IMR-90 (cell line): Measurements from ENCODE around the gene FOXC1. TPM values are rescaled to one million over a fixed set of nuclear protein-coding genes. Genes with fewer than 3 reads are reported as not detected.
A peak's percentile ranks its signal among the peaks of the same experiment; 100 is the strongest.

Experiments used
- ATAC-seq: fragments of 200-7000 bp; cut with Tn5 transposase; 2 replicates; pipeline ENCODE4 v1.9.1; 2020; ENCODE audit warnings: low read depth, mild to moderate bottlenecking, moderate library complexity
- BruUV-seq: library from RNA; stranded (reverse); fragments of 400-500 nt; replicated peaks from 2 replicates; lab custom pipeline; 2021; lab: Mats Ljungman, UMichigan
- CTCF ChIA-PET: fragments of 300-600 bp; formaldehyde crosslinking; extraction: SDS; loops from one replicate; lab custom pipeline; 2021; ENCODE audit warnings: antibody characterized with exemption; lab: Yijun Ruan, JAX
- POLR2A ChIA-PET: fragments of 300-600 bp; sonication (Branson Sonifier 250); formaldehyde crosslinking; loops from one replicate; lab custom pipeline; 2022; ENCODE audit warnings: antibody characterized with exemption; ENCODE audit not compliant: unreplicated experiment; lab: Charles Lee
- DNase-seq: peaks from one replicate; pipeline ENCODE4 v3.0.0; 2013
- H2AFZ ChIP-seq: replicated peaks from 2 replicates; pipeline ENCODE3; 2013; ENCODE audit warnings: low read length, mild to moderate bottlenecking; ENCODE audit not compliant: poor library complexity
- H2AK5ac ChIP-seq: 2 replicates; pipeline ENCODE4 v1.6.1; 2013; ENCODE audit warnings: low read depth, low read length, inconsistent platforms
- H2AK9ac ChIP-seq: replicated peaks from 2 replicates; pipeline ENCODE3; 2013; ENCODE audit warnings: mild to moderate bottlenecking, low read depth, low read length, moderate library complexity; ENCODE audit not compliant: poor library complexity
- H2BK120ac ChIP-seq: 2 replicates; pipeline ENCODE4 v1.6.1; 2013; ENCODE audit warnings: low read depth, low read length, inconsistent platforms
- H2BK15ac ChIP-seq: 3 replicates; pipeline ENCODE4 v1.6.1; 2013; ENCODE audit warnings: low read depth, low read length, inconsistent platforms
- H2BK20ac ChIP-seq: 2 replicates; pipeline ENCODE4 v1.6.1; 2013; ENCODE audit warnings: low read depth, mild to moderate bottlenecking, inconsistent platforms, low read length, moderate library complexity
- H2BK5ac ChIP-seq: 2 replicates; pipeline ENCODE4 v1.6.1; 2013; ENCODE audit warnings: mild to moderate bottlenecking, low read depth, low read length, inconsistent platforms; ENCODE audit not compliant: poor library complexity, severe bottlenecking
- H3K14ac ChIP-seq: replicated peaks from 2 replicates; pipeline ENCODE4 v1.6.1; 2013; ENCODE audit warnings: low read depth, low read length, inconsistent platforms
- H3K18ac ChIP-seq: 2 replicates; pipeline ENCODE4 v1.6.1; 2013; ENCODE audit warnings: low read depth, low read length, control low read depth
- H3K23ac ChIP-seq: 2 replicates; pipeline ENCODE4 v1.6.1; 2013; ENCODE audit warnings: low read depth, low read length, inconsistent platforms
- H3K27ac ChIP-seq: 2 replicates; pipeline ENCODE4 v1.5.1; 2013; ENCODE audit warnings: mild to moderate bottlenecking, control low read depth, low read length; ENCODE audit not compliant: insufficient read depth
- H3K27me3 ChIP-seq: 2 replicates; pipeline ENCODE4 v1.6.1; 2013; ENCODE audit warnings: low read length; ENCODE audit not compliant: control insufficient read depth, insufficient read depth
- H3K36me3 ChIP-seq: 2 replicates; pipeline ENCODE4 v1.6.1; 2013; ENCODE audit warnings: low read length, mixed read lengths; ENCODE audit not compliant: control insufficient read depth, insufficient read depth
- H3K4ac ChIP-seq: 2 replicates; pipeline ENCODE4 v1.6.1; 2013; ENCODE audit warnings: low read depth, low read length, inconsistent platforms
- H3K4me1 ChIP-seq: 2 replicates; pipeline ENCODE4 v1.6.1; 2013; ENCODE audit warnings: low read length, mixed read lengths; ENCODE audit not compliant: control insufficient read depth, insufficient read depth
- H3K4me2 ChIP-seq: 2 replicates; pipeline ENCODE4 v1.6.1; 2013; ENCODE audit warnings: low read depth, mild to moderate bottlenecking, control low read depth, low read length, moderate library complexity
- H3K4me3 ChIP-seq: 2 replicates; pipeline ENCODE4 v1.5.1; 2013; ENCODE audit warnings: low read depth, mild to moderate bottlenecking, control low read depth, low read length, moderate library complexity; ENCODE audit not compliant: insufficient read depth
- H3K56ac ChIP-seq: 2 replicates; pipeline ENCODE4 v1.6.1; 2013; ENCODE audit warnings: low read length, inconsistent platforms; ENCODE audit not compliant: insufficient read depth; ENCODE audit errors: extremely low read depth
- H3K79me1 ChIP-seq, 2 experiments: 2 replicates each; pipeline ENCODE4 v1.6.1; 2013; ENCODE audit warnings: low read length in 2 of 2, inconsistent platforms in 1 of 2, low read depth in 1 of 2
- H3K9ac ChIP-seq: 2 replicates; pipeline ENCODE4 v1.6.1; 2013; ENCODE audit warnings: low read depth, low read length, control low read depth
- H3K9me1 ChIP-seq: 2 replicates; pipeline ENCODE4 v1.6.1; 2013; ENCODE audit warnings: low read length, inconsistent platforms; ENCODE audit not compliant: insufficient read depth
- H3K9me3 ChIP-seq: 2 replicates; pipeline ENCODE4 v1.6.1; 2013; ENCODE audit warnings: low read length; ENCODE audit not compliant: control insufficient read depth, insufficient read depth
- H4K20me1 ChIP-seq: 2 replicates; pipeline ENCODE4 v1.6.1; 2013; ENCODE audit warnings: low read length, inconsistent platforms; ENCODE audit not compliant: insufficient read depth
- H4K5ac ChIP-seq: 2 replicates; pipeline ENCODE4 v1.6.1; 2013; ENCODE audit warnings: mild to moderate bottlenecking, low read depth, low read length, control low read depth
- H4K8ac ChIP-seq, 2 experiments: 2 replicates each; pipeline ENCODE4 v1.6.1; 2013; ENCODE audit warnings: low read depth in 2 of 2, low read length in 2 of 2, control low read depth in 1 of 2, inconsistent platforms in 1 of 2
- H4K91ac ChIP-seq: 2 replicates; pipeline ENCODE4 v1.6.1; 2013; ENCODE audit warnings: low read depth, low read length, inconsistent platforms; ENCODE audit not compliant: insufficient read depth
- BHLHE40 ChIP-seq: fragments of 150-350 bp; IDR thresholded peaks from 2 replicates; pipeline ENCODE4 v1.6.1; 2016; ENCODE audit warnings: mild to moderate bottlenecking, low read depth, low read length
- CHD1 ChIP-seq: IDR thresholded peaks from 2 replicates; pipeline ENCODE4 v1.6.1; 2012; ENCODE audit warnings: low read depth, low read length, improper control_type of control experiment
- FOS ChIP-seq: fragments of 150-350 bp; IDR thresholded peaks from 2 replicates; pipeline ENCODE4 v1.6.1; 2016; ENCODE audit warnings: low read depth, low read length
- MAFK ChIP-seq: IDR thresholded peaks from 2 replicates; pipeline ENCODE4 v1.6.1; 2012; ENCODE audit warnings: low read depth, low read length, improper control_type of control experiment
- MXI1 ChIP-seq: IDR thresholded peaks from 2 replicates; pipeline ENCODE4 v1.6.1; 2012; ENCODE audit warnings: low read depth, mild to moderate bottlenecking, low read length, moderate library complexity, borderline replicate concordance
- RAD21 ChIP-seq: IDR thresholded peaks from 2 replicates; pipeline ENCODE4 v1.6.1; 2012; ENCODE audit warnings: low read length, improper control_type of control experiment
- RCOR1 ChIP-seq: IDR thresholded peaks from 2 replicates; pipeline ENCODE4 v1.6.1; 2012; ENCODE audit warnings: mild to moderate bottlenecking, low read length, improper control_type of control experiment; ENCODE audit not compliant: insufficient replicate concordance
- RFX5 ChIP-seq: IDR thresholded peaks from 2 replicates; pipeline ENCODE4 v1.8.0; 2012; ENCODE audit warnings: low read depth, mild to moderate bottlenecking, low read length, moderate library complexity
- SMC3 ChIP-seq: fragments of 150-350 bp; IDR thresholded peaks from 2 replicates; pipeline ENCODE4 v1.6.1; 2016; ENCODE audit warnings: low read depth, mild to moderate bottlenecking, antibody characterized with exemption, low read length, moderate library complexity
- WGBS, 2 experiments: methylation state at CpG; one replicate each; pipeline versions ENCODE4 v1.1.5 to v1.1.7; 2013; ENCODE audit warnings: missing lambda C conversion rate in 2 of 2; ENCODE audit not compliant: insufficient read length in 1 of 2; ENCODE audit errors: extremely low coverage in 2 of 2; 5-methylcytosine and 5-hydroxymethylcytosine counted together
- dilution Hi-C: fragments of 300-500 bp; cut with HindIII; formaldehyde crosslinking; loops from one replicate; pipeline ENCODE4 v1.14.3; 2018; ENCODE audit warnings: low sequenced_read_pairs; ENCODE audit not compliant: unreplicated experiment
- in situ Hi-C: fragments of 300-500 bp; cut with MboI; formaldehyde crosslinking; loops from 3 replicates; pipeline ENCODE4 v1.14.3; 2019; ENCODE audit warnings: low sequenced_read_pairs, inconsistent platforms, mixed read lengths
- intact Hi-C: fragments of 100-400 bp; cut with micrococcal nuclease; formaldehyde crosslinking; loops from 2 replicates; pipeline ENCODE4 v1.10.0; 2022
- polyA plus RNA-seq, 3 experiments: library from polyadenylated mRNA; depleted of rRNA; stranded (reverse); fragments of >200 nt; gene quantifications; 2 replicates each; pipeline ENCODE4 v1.2.3, GENCODE V29; 2012; ENCODE audit warnings: low replicate concordance in 1 of 3
- total RNA-seq: library from RNA; depleted of rRNA; stranded (reverse); fragments of >200 nt; gene quantifications from 2 replicates; pipeline ENCODE4 v1.2.3, GENCODE V29; 2012
- TF ChIP-seq, protein P1 (sequence below): fragments of 150-350 bp; IDR thresholded peaks from 2 replicates; pipeline ENCODE4 v1.6.1; 2017; ENCODE audit warnings: mild to moderate bottlenecking, antibody characterized with exemption, low read length, low read depth
- TF ChIP-seq, protein P2 (sequence below): fragments of 150-350 bp; IDR thresholded peaks from 2 replicates; pipeline ENCODE4 v1.6.1; 2016; ENCODE audit warnings: low read depth, mild to moderate bottlenecking, low read length, moderate library complexity, borderline replicate concordance
- TF ChIP-seq, protein P3 (sequence below): conservative IDR thresholded peaks from 2 replicates; pipeline ENCODE4 v1.5.1; 2012; ENCODE audit warnings: mild to moderate bottlenecking, low read depth, low read length, improper control_type of control experiment

FOXC1 gene
- total and polyA plus RNA-seq, 2 of the 4 experiments (the other 2 are of a cell fraction) = 1.3 to 4.0 TPM

DNA sequence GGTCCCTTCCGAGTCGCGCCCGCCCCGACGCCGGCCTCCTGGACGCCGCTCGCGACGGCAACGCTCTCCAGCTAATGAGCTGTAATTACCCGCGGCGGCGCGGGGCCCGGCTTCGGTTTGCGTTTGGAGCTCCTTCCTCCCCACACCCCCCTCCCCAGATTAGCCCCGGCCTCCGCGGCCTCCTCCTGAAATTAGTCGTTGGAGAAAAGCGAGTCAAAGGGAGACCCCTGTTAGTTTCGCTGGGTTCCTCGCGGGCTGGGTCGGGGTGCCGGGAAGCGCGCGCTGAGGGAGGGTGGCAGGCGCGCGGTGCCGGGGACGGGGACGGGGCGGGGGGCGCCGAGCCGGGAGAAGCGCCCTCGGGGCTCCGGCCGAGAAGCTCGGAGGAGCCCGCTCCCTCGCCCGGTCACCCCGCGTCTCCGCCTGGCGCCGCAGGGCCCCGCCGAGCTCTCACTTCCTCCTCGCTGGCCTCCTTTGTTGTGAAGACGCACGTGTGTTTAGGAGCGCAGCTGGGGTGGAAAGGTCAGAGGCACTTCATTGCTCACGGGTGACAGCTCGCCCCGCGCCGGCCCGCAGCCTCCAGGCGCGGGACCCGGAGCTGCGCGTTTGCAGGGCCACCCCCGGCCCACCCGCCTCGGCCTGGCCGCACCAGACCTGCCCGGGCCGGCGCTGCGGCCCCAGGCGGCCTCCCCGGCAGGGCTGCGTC lies 4.9 kb downstream of the FOXC1 start:
- H4K91ac ChIP-seq = no peak overlapping the region
- H3K36me3 ChIP-seq = peaks cover 15% of the 10 kb centered on the region
- dilution Hi-C loops (no loop called here), intact Hi-C loops (loop anchor here (5.0 to 10.0 kb wide), 5 partner anchors 153 to 420 kb away; no protein-coding TSS in a partner anchor), in situ Hi-C loops (no loop called here)
- CTCF ChIA-PET = interaction anchor here (1.3 kb wide), 1 partner anchor 10 kb away, joined by 4 read pairs; no protein-coding TSS in a partner anchor
- WGBS, 2 experiments = 45% methylated on average over 34 of the region's 85 CpGs; no CpG with 5 or more reads in 1 of the 2 experiments
- H3K27ac ChIP-seq = no peak overlapping the region; the same call in 1 of the 2 replicates
- no peak overlapping the region for H2BK20ac ChIP-seq
- DNase-seq (no peak), ATAC-seq (no peak)
- peaks cover 10 to 24% of the 10 kb centered on the region in 2 experiments for H3K79me1 ChIP-seq
- no peak overlapping the region; the same call in 1 of the 2 replicates for H4K5ac ChIP-seq
- H4K8ac ChIP-seq = no peak overlapping the region
- H3K23ac ChIP-seq = no peak overlapping the region
- no peak overlapping the region for H3K4me2 ChIP-seq
- POLR2A ChIA-PET = no interaction called here
- no peaks in the 10 kb centered on the region for H3K9me1 ChIP-seq
- no peak overlapping the region for H2AK9ac ChIP-seq
- no peak for TF ChIP-seq RAD21
- TF ChIP-seq, protein P1, sequence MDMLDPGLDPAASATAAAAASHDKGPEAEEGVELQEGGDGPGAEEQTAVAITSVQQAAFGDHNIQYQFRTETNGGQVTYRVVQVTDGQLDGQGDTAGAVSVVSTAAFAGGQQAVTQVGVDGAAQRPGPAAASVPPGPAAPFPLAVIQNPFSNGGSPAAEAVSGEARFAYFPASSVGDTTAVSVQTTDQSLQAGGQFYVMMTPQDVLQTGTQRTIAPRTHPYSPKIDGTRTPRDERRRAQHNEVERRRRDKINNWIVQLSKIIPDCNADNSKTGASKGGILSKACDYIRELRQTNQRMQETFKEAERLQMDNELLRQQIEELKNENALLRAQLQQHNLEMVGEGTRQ = no peak
- no peak for TF ChIP-seq SMC3
- no peak for TF ChIP-seq FOS
- TF ChIP-seq RFX5 = no peak
- TF ChIP-seq, protein P2, sequence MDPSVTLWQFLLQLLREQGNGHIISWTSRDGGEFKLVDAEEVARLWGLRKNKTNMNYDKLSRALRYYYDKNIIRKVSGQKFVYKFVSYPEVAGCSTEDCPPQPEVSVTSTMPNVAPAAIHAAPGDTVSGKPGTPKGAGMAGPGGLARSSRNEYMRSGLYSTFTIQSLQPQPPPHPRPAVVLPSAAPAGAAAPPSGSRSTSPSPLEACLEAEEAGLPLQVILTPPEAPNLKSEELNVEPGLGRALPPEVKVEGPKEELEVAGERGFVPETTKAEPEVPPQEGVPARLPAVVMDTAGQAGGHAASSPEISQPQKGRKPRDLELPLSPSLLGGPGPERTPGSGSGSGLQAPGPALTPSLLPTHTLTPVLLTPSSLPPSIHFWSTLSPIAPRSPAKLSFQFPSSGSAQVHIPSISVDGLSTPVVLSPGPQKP = no peak
- no peak for TF ChIP-seq MXI1
- TF ChIP-seq, protein P3, sequence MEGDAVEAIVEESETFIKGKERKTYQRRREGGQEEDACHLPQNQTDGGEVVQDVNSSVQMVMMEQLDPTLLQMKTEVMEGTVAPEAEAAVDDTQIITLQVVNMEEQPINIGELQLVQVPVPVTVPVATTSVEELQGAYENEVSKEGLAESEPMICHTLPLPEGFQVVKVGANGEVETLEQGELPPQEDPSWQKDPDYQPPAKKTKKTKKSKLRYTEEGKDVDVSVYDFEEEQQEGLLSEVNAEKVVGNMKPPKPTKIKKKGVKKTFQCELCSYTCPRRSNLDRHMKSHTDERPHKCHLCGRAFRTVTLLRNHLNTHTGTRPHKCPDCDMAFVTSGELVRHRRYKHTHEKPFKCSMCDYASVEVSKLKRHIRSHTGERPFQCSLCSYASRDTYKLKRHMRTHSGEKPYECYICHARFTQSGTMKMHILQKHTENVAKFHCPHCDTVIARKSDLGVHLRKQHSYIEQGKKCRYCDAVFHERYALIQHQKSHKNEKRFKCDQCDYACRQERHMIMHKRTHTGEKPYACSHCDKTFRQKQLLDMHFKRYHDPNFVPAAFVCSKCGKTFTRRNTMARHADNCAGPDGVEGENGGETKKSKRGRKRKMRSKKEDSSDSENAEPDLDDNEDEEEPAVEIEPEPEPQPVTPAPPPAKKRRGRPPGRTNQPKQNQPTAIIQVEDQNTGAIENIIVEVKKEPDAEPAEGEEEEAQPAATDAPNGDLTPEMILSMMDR = no peak
- no peak for TF ChIP-seq MAFK
- TF ChIP-seq CHD1 = no peak
- TF ChIP-seq BHLHE40 = no peak
- TF ChIP-seq RCOR1 = no peak
- no TSS peak for BruUV-seq
- H2BK5ac ChIP-seq = no peak overlapping the region
- H4K20me1 ChIP-seq = peaks cover 16% of the 10 kb centered on the region
- H3K4me1 ChIP-seq = peaks cover 2% of the 10 kb centered on the region; the same call in 1 of the 2 replicates
- no peak overlapping the region for H2AK5ac ChIP-seq
- no peak overlapping the region for H3K18ac ChIP-seq
- H3K27me3 ChIP-seq = no peaks in the 10 kb centered on the region
- no peak overlapping the region for H3K4ac ChIP-seq
- no peaks in the 10 kb centered on the region for H3K9me3 ChIP-seq
- H2BK120ac ChIP-seq = peak overlapping the region; percentile 62; the same call in 1 of the 2 replicates
- H3K56ac ChIP-seq = no peak overlapping the region
- peak overlapping the region; percentile 77 for H2AFZ ChIP-seq
- H3K14ac ChIP-seq = no peak overlapping the region
- no peak overlapping the region for H3K9ac ChIP-seq
- peak overlapping the region; percentile 85 for H3K4me3 ChIP-seq
- no peak overlapping the region for H2BK15ac ChIP-seq
